Fibroblast of gingiva (primary cell): ENCODE data around the gene MAG.

Experiments used
- DNase-seq: peaks from one replicate; pipeline ENCODE4 v3.0.0-alpha.2; 2011; ENCODE audit warnings: low read depth

The MAG gene

DNA sequence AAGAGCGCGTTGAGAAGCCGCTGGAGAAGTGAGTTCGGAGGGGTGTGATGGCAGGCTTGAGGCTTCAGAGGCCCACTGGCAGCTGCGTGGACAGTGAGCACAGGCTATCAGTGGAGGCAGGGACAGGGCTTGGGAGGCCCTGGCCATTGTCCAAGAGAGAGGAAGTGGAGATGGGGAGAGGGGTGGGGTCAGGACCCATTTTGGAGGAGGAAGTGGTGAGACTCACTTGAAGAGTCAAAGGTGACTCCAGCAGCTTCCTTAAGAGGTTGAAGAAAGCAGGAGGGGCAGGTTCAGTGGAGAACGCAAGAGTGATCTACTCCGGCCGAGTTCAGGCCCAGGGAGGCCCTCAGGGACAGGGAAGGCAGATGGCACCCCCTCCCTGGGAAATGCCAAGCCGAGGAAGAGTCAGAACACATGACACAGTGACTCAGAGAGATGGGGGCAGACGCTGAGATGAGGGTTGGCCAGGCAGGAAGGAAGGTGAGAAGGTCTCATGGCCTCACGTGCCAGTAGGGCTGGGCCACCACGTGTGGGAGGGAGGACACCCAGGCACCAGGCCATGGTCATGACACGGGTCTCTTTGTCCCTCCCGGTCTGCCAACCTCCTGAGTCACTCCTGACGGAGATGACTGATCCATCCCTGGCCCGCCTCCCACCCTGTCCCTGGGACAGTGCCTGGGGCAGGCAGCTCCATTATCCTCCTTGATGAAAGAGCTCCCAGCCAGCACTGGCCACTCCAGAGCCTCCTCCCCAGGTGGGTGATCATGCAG, 26.9 kb downstream of the MAG start:
- peak; percentile 70 for DNase-seq

DNA sequence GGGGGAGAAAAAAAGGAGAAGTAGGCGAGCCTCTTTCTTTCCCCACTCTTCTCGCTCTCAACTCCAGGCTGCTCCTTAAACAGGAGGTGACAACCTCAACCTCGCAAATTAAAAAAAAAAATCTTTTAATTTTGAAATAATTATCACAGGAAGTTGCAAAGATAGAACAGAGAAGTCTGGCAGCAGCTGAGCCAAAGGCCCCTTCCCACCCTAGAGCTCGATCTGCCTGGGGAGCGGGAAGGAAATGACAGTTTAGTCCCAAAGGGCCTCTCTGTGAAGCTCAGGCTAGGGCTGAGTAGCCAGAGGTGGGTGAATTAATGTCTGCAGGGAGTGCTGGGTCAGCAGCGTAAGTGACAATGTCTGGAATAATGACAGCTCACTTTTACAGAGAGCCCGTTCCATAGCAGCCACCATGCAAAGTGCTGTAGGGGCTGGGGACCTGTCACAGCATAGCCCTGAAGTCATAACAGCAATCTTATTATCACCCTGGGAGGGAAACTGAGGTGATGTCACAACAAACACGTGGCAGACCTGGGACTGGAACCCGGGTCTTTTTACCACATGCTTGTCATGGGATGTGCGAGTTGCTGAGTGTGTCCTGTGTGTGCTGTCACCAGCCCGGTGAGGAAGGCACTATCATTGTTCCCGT, 28.2 kb downstream of the MAG start:
- no peak for DNase-seq

DNA sequence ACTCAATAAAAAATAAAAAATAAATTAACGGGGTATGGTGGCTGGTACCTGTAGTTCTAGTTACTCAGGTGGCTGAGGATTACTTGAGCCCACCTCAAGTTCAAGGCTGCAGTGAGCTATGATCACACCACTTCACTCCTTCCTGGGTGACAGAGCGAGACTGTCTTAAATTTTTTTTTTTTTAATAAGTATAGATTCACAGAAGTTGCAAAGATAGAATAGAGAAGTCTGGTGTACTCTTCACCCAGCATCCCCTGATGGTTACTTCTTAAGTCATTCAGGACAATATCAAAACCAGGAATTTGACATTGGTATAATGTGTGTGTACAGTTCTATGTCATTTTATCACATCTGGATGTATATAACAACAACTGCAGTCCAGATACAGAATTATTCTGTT, 29.3 kb downstream of the MAG start:
- DNase-seq, result no peak

DNA sequence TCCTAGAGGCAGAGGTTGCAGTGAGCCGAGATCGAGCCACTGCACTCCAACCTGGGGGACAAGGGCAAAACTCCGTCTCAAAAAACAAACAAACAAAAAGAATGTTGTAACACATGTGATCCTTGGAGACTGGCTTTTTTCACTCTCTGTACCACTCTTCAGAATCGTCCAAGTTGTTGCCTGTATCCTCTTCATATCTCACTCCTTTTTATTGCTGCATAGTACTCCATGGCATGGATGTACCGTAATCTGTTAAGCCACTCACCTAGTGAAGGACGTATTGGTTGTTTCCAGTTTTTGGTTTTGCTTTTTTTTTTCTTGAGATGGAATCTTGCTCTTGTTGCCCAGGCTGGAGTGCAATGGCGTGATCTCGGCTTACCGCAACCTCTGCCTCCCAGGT, 30.1 kb downstream of the MAG start:
- DNase-seq, result no peak

DNA sequence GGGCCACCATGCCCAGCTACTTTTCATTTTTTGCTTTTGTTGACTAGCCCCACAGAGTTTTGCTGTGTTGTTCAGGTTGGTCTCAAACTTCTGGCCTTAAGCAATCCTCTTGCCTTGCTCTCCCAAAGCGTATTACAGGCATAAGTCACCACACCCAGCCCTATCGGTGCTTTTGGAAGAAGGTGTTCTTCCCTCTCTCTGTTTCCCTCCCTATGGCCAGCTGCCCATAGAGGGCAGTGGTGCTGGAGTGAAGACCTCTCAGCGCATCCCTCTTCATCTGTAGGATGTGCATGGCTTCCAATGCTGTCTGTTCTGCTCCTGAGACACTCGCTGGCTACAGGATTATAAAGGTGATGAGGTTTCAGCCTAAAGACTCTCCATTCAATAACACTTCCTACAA, 35.7 kb downstream of the MAG start:
- DNase-seq, result no peak

DNA sequence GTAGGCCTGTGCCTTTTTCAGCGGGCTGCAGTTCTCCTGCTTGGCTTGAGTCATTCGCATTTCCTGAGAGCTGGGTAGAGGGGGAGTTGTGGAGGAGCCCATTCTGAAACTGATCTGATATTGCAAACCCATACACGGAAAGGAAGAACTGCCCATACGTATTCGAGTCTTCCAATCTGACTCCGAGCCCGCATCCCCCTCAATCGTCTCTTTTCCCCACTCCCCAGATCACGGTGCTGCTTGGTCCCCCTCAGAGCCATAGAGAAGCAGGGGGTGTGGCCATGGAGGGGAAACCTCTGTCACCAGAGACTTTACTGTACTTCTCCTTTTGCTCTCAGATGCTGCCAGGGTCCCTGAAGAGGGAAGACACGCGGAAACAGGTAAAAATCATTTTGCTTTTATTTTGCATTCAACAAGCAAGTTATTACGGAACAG, 36.9 kb downstream of the MAG start, which contains the start of gene CD22:
TSS of gene CD22 (plus strand) at position 337 of the 435 bp plus-strand sequence. CDS start 2,854 bp downstream, outside the sequence.
- no peak for DNase-seq

DNA sequence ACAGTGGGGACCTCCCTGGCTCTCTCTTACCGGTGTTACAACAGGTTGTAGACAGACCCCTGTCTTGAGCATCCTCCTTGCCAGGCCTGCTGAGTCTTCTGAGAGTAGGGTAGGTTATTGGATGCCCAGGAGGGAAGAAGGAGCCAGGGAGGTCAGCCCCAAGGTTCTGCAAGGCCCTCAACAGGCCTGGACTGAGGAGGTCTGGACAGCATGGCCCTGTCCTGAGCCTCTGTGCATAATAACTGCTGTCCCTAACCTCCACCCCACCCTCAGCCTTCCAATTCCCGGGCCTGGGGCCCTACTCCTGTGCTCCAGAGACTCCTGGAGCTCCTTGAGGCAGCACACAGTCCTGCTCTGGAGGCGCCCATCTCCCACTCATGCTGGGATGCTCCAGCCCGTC, 37.4 kb downstream of the MAG start:
- no peak for DNase-seq

- no peak for DNase-seq
Observed at GRCh38 chr19:35330475-35330874, 38.5 kb downstream of the MAG start.

- DNase-seq, result no peak
Observed at GRCh38 chr19:35331551-35332214, 39.7 kb downstream of the MAG start.

- no peak for DNase-seq
Observed at GRCh38 chr19:35332817-35333216, 40.9 kb downstream of the MAG start.

GRCh38 chr19:35334144-35334753, 42.3 kb downstream of the MAG start:
- DNase-seq, result no peak

DNA sequence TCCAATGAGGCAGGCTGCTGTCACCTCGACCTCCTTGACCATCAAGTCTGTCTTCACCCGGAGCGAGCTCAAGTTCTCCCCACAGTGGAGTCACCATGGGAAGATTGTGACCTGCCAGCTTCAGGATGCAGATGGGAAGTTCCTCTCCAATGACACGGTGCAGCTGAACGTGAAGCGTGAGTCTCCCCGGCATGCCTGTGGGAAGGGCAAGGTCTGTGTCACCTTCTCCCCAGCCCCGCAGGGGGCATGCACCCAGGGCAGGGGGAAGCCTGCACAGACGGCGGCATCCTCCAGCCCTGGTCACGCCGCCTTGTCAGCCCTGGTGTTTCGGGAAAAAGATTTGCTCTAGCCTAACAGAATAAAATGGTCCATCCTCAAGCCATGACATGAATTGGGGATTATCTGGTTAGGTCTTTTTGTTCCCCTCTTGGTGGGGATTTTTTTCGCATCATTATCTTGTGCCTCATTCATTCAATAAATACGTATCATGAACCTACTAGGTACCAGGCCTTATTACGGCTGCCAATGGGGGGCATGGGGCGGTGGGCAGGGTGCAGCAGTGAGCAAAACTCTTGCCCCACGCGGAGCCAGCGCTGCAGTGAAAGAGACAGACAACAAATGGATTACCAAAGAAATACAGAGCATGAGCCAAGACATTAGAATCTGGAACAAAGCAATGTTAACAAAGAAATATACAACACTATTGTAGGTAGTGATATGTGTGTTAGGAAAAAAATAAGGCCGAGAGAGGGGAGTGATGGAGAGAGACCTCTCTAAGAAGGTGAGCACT, 44.4 kb downstream of the MAG start:
- DNase-seq, result no peak

GRCh38 chr19:35337097-35337983, 45.4 kb downstream of the MAG start:
- DNase-seq, result no peak

GRCh38 chr19:35337984-35338296, 46.0 kb downstream of the MAG start:
- DNase-seq, result no peak

DNA sequence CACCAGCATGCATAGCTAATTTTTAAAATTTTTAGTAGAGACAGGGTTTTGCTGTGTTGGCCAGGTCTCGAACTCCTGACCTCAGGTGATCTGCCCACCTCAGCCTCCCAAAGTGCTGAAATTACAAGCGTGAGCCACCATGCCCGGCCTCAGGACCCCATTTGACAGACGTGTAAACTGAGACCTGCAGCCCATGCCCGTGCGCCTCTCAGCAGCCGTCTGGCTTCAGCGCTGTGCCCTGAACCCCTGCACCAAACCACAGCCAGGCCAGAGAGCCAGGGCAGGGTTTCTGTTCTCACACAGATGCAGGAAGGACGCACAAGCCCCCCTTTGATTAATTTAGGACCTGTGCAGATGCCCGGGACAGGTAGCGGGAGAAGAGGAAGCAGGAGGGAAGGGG, 48.5 kb downstream of the MAG start:
- no peak for DNase-seq

- DNase-seq, result no peak
Observed at GRCh38 chr19:35341006-35341405, 49.0 kb downstream of the MAG start.

DNA sequence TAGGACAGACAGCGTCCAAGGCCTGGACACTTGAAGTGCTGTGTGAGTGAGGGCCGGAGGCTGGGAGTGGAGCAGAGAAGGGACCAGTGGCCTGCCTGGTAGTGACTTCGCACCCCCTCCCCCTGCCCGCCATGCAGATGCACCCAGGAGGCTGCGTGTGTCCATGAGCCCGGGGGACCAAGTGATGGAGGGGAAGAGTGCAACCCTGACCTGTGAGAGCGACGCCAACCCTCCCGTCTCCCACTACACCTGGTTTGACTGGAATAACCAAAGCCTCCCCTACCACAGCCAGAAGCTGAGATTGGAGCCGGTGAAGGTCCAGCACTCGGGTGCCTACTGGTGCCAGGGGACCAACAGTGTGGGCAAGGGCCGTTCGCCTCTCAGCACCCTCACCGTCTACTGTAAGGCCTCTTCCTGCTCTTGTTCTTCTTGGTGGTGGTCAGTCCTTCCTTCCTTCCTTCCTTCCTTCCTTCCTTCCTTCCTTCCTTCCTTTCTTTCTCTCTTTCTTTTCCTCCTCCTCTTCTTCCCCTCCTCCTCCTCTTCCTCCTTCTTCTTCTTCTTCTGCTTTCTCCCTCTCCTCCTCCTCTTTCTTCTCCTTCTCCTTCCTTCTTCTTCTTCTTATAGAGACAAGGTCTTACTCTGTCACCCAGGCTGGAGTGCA, 49.7 kb downstream of the MAG start:
- no peak for DNase-seq

DNA sequence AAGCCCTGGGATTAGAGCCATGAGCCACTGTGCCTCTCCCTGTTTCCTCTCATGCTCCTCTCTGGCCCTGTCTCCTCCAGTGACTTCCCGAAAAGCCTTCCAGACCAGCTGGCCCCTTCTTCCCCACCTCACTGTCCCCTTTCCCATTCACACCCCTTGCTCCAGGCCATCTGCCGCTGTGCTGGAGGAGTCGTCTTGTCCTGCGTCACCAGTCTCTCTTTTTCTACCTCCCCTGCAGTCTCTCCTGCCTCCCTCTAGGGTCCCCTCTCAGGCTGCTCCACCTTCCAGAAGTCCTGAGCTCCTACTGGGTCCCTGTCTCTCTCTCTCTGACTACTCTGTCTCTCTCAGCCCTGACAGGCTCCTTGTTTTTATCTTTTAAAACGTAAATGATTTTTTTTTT, 50.5 kb downstream of the MAG start:
- DNase-seq, result no peak

DNA sequence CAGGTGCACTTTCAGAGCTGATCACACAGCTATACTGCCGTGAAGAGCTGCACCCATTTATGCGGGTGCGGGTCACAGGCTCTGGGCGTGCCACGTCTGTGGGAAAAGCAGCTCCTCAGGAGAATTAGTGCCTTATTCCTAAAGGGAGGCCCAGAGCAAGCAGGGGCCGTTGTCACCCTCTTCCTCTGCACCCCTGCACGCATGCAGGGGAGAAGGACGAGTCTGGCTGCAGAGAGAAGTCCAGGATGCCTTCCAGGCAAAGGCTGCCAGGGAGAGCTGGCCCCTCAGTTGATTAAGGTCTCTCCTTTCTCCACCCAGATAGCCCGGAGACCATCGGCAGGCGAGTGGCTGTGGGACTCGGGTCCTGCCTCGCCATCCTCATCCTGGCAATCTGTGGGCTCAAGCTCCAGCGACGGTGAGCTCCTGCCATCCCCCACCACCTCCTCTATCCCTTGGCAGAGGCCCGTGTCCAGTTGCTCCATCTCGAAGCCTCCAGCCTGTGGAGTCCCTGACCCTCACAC, 52.6 kb downstream of the MAG start:
- no peak for DNase-seq

- no peak for DNase-seq
Observed at GRCh38 chr19:35345671-35346111, 53.7 kb downstream of the MAG start.
